HG03432 (cell line): ENCODE measurements around the gene PRKAG2.
A peak's percentile ranks its signal among the peaks of the same experiment; 100 is the strongest.
"Not testable (repeated sequence)": the region's sequence is repeated elsewhere in the genome, so short reads cannot be mapped to it uniquely, and the experiment has no call there.

ENCODE experiments used
- ATAC-seq: cut with Tn5 transposase; IDR thresholded peaks from one replicate; pipeline ENCODE4 v1.9.1; 2021; ENCODE audit warnings: mild to moderate bottlenecking, moderate library complexity; ENCODE audit not compliant: unreplicated experiment

The PRKAG2 gene

GRCh38 chr7:151754688-151755130 lies 122.2 kb downstream of the PRKAG2 start:
- ATAC-seq: no peak

GRCh38 chr7:151754142-151754590 lies 122.7 kb downstream of the PRKAG2 start:
- ATAC-seq: no peak

- no peak for ATAC-seq
Measured at GRCh38 chr7:151752816-151753595, 123.9 kb downstream of the PRKAG2 start.

- ATAC-seq: no peak
Measured at GRCh38 chr7:151752037-151752436, 124.9 kb downstream of the PRKAG2 start.

- no peak for ATAC-seq
Measured at GRCh38 chr7:151748733-151749132, 128.2 kb downstream of the PRKAG2 start.

GRCh38 chr7:151748021-151748420 lies 128.9 kb downstream of the PRKAG2 start:
- not testable (repeated sequence) for ATAC-seq

GRCh38 chr7:151745706-151746105 lies 131.2 kb downstream of the PRKAG2 start:
- ATAC-seq: no peak

GRCh38 chr7:151744656-151745638 lies 132.0 kb downstream of the PRKAG2 start:
- no peak for ATAC-seq

- no peak for ATAC-seq
Measured at GRCh38 chr7:151744051-151744580, 132.8 kb downstream of the PRKAG2 start.

- ATAC-seq: no peak
Measured at GRCh38 chr7:151743481-151743983, 133.4 kb downstream of the PRKAG2 start.

- ATAC-seq: peak; percentile 45
Measured at GRCh38 chr7:151742713-151743480, 134.0 kb downstream of the PRKAG2 start.

- no peak for ATAC-seq
Measured at GRCh38 chr7:151741585-151741984, 135.3 kb downstream of the PRKAG2 start.

- no peak for ATAC-seq
Measured at GRCh38 chr7:151740081-151740851, 136.6 kb downstream of the PRKAG2 start.

- ATAC-seq: no peak
Measured at GRCh38 chr7:151738925-151739324, 138.0 kb downstream of the PRKAG2 start.

GRCh38 chr7:151736403-151736909 lies 140.5 kb downstream of the PRKAG2 start:
- no peak for ATAC-seq

- ATAC-seq: no peak
Measured at GRCh38 chr7:151735851-151736402, 141.0 kb downstream of the PRKAG2 start.

- no peak for ATAC-seq
Measured at GRCh38 chr7:151735186-151735850, 141.6 kb downstream of the PRKAG2 start.

GRCh38 chr7:151732834-151733592 lies 143.9 kb downstream of the PRKAG2 start:
- no peak for ATAC-seq
